Epithelial cell of esophagus (primary cell): Measurements from ENCODE around the gene GJD3.

Experiments
- DNase-seq: peaks from one replicate; pipeline ENCODE4 v3.0.0; 2010; ENCODE audit warnings: low read depth
- H3K4me3 ChIP-seq: 2 replicates; pipeline ENCODE4 v1.5.1; 2011; ENCODE audit warnings: mild to moderate bottlenecking, low read length, control low read depth
- CTCF ChIP-seq: IDR thresholded peaks from 2 replicates; pipeline ENCODE4 v1.5.1; 2011; ENCODE audit warnings: low read depth, mild to moderate bottlenecking, low read length, control low read depth, inconsistent platforms; ENCODE audit not compliant: insufficient read depth; ENCODE audit errors: missing control alignments

GJD3 gene

GRCh38 chr17:40348562-40349476 lies 15.7 kb downstream of the GJD3 start:
- DNase-seq: peak; percentile 20
- no peak for TF ChIP-seq CTCF
- no peak overlapping the region for H3K4me3 ChIP-seq

GRCh38 chr17:40348136-40348504 lies 16.4 kb downstream of the GJD3 start:
- no peak for DNase-seq
- no peak overlapping the region for H3K4me3 ChIP-seq
- no peak for TF ChIP-seq CTCF

GRCh38 chr17:40347319-40348135 lies 17.0 kb downstream of the GJD3 start:
- no peak overlapping the region for H3K4me3 ChIP-seq
- no peak for DNase-seq
- no peak for TF ChIP-seq CTCF

- no peak for TF ChIP-seq CTCF
- no peak overlapping the region for H3K4me3 ChIP-seq
- DNase-seq: no peak
These were observed 17.8 kb downstream of the GJD3 start for GRCh38 chr17:40346765-40347158.

- H3K4me3 ChIP-seq: no peak overlapping the region
- no peak for DNase-seq
- no peak for TF ChIP-seq CTCF
These were observed 18.4 kb downstream of the GJD3 start for GRCh38 chr17:40345994-40346764.

- DNase-seq: peak; percentile 58
- H3K4me3 ChIP-seq: peak overlapping the region; percentile 32
- no peak for TF ChIP-seq CTCF
These were observed 19.2 kb downstream of the GJD3 start for GRCh38 chr17:40345161-40345993.
